ENCODE measurements around the gene ZNF8. TPM values are rescaled to one million over a fixed set of nuclear protein-coding genes. Genes with fewer than 3 reads are reported as not detected.

Gene ZNF8
- total RNA-seq, 1 experiment from 2014 or later = 8.4 TPM

DNA sequence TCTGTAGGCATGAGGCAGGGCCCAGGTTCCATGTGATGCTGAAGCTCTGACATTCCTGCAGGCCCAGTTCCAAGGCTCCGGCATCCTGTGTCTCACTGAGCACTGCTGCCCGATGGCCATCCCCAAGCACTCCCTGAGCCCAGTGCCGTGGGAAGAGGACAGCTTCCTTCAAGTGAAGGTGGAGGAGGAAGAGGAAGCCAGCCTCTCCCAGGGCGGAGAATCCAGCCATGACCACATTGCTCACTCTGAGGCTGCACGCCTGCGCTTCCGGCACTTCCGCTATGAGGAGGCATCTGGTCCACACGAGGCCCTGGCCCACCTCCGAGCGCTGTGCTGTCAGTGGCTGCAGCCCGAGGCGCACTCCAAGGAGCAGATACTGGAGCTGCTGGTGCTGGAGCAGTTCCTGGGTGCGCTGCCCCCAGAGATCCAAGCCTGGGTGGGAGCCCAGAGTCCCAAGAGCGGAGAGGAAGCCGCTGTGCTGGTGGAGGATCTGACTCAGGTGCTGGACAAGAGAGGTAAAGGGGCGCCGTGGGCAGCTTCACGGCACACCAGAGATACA is 56.0 kb downstream of the ZNF8 start:
- Histone ChIP-seq H3K27me3 (replicated peaks; ENCODE audit: control insufficient read depth, insufficient read depth, low read length) (no peaks in the 10 kb centered on the region), H3K4me3 (ENCODE audit: low read depth, low read length) (no peak overlapping the region), H3K9me3 (no peaks in the 10 kb centered on the region), H3K36me3 (ENCODE audit: control insufficient read depth, insufficient read depth, low read length) (no peaks in the 10 kb centered on the region; the same call in 1 of the 2 replicates), H3K4me1 (no peaks in the 10 kb centered on the region)
- BruUV-seq (replicated peaks) = no TSS peak
- no peak overlapping the region for H3K27ac Mint-ChIP-seq (ENCODE audit: unreplicated experiment)
- TF ChIP-seq, protein P1, sequence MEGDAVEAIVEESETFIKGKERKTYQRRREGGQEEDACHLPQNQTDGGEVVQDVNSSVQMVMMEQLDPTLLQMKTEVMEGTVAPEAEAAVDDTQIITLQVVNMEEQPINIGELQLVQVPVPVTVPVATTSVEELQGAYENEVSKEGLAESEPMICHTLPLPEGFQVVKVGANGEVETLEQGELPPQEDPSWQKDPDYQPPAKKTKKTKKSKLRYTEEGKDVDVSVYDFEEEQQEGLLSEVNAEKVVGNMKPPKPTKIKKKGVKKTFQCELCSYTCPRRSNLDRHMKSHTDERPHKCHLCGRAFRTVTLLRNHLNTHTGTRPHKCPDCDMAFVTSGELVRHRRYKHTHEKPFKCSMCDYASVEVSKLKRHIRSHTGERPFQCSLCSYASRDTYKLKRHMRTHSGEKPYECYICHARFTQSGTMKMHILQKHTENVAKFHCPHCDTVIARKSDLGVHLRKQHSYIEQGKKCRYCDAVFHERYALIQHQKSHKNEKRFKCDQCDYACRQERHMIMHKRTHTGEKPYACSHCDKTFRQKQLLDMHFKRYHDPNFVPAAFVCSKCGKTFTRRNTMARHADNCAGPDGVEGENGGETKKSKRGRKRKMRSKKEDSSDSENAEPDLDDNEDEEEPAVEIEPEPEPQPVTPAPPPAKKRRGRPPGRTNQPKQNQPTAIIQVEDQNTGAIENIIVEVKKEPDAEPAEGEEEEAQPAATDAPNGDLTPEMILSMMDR (IDR thresholded peaks at IDR 0.05; ENCODE audit: insufficient read depth in 1 of 2, low read depth in 1 of 2, low read length in 1 of 2, severe bottlenecking in 1 of 2, unreplicated experiment in 1 of 2) = no peak
- no peaks in the 10 kb centered on the region for H3K9me3 Mint-ChIP-seq (ENCODE audit: unreplicated experiment)
- no peaks in the 10 kb centered on the region for H3K4me1 Mint-ChIP-seq (ENCODE audit: low read depth, unreplicated experiment)
- CTCF ChIA-PET = no interaction called here
- DNase-seq = no peak
- H3K36me3 Mint-ChIP-seq (ENCODE audit: insufficient read depth, unreplicated experiment) = no peaks in the 10 kb centered on the region
- H3K4me3 Mint-ChIP-seq (ENCODE audit: unreplicated experiment) = no peak overlapping the region
- no peaks in the 10 kb centered on the region for H3K27me3 Mint-ChIP-seq (ENCODE audit: insufficient read depth, unreplicated experiment)
- intact Hi-C loops (cut with micrococcal nuclease; ENCODE audit: unreplicated experiment) = no loop called here
- POLR2A ChIA-PET = no interaction called here

DNA sequence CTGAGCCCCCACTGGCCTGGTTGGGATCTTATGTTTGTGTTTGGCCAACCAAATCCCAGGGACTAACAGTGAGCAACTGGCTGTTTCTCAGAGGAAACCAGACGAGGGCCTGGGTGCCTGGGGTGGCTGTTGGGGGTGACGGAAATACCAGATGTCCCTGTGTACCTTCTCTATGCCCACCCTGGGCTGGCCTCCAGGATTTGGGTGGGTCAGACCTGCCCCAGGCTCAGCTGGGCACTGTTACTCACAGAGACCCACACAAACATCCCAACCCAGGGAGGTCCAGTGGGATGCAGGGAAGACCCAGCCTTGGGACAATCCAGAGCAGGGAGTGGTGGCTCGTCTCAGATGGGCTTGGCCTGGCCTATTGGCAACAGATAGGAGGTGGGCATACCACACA is 56.9 kb downstream of the ZNF8 start:
- Mint-ChIP-seq H3K27me3 (ENCODE audit: insufficient read depth, unreplicated experiment) (no peaks in the 10 kb centered on the region), H3K4me1 (ENCODE audit: low read depth, unreplicated experiment) (no peaks in the 10 kb centered on the region), H3K4me3 (ENCODE audit: unreplicated experiment) (no peak overlapping the region), H3K9me3 (ENCODE audit: unreplicated experiment) (no peaks in the 10 kb centered on the region), H3K36me3 (ENCODE audit: insufficient read depth, unreplicated experiment) (no peaks in the 10 kb centered on the region), H3K27ac (ENCODE audit: unreplicated experiment) (no peak overlapping the region)
- intact Hi-C loops (cut with micrococcal nuclease; ENCODE audit: unreplicated experiment) = no loop called here
- H3K36me3 ChIP-seq (ENCODE audit: control insufficient read depth, insufficient read depth, low read length) = no peaks in the 10 kb centered on the region; the same call in 1 of the 2 replicates
- ChIA-PET CTCF (no interaction called here), POLR2A (no interaction called here)
- H3K27me3 ChIP-seq (replicated peaks; ENCODE audit: control insufficient read depth, insufficient read depth, low read length) = no peaks in the 10 kb centered on the region
- no peaks in the 10 kb centered on the region for H3K9me3 ChIP-seq
- DNase-seq = no peak
- H3K4me3 ChIP-seq (ENCODE audit: low read depth, low read length) = no peak overlapping the region
- BruUV-seq (replicated peaks) = no TSS peak
- H3K4me1 ChIP-seq = no peaks in the 10 kb centered on the region
- TF ChIP-seq, protein P1 (IDR thresholded peaks at IDR 0.05; ENCODE audit: insufficient read depth in 1 of 2, low read depth in 1 of 2, low read length in 1 of 2, severe bottlenecking in 1 of 2, unreplicated experiment in 1 of 2) = no peak

DNA sequence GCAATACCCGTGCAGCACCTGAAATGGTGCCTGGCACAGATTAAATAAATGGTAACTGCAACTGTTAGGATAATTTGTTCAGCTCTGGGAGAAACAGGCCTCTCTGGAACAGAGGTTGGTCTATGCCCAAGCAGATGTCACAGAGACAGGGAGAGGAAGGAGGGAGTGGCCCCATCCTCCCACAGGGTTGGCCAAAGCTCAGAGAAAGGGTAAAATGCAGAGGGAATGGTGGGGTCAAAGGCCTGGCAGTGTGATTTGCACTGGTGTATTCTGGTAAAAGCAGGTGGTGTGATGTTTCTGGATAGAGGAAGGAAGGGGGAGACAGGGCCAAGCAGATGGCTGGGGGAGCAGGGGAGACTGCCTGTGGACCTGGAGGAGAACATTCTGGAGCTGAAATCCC is 57.5 kb downstream of the ZNF8 start:
- ChIA-PET POLR2A (no interaction called here), CTCF (interaction anchor here (0.6 kb wide), 1 partner anchor 1422 kb away, joined by 3 read pairs; no protein-coding TSS in a partner anchor)
- no peaks in the 10 kb centered on the region for H3K36me3 Mint-ChIP-seq (ENCODE audit: insufficient read depth, unreplicated experiment)
- Histone ChIP-seq H3K27me3 (replicated peaks; ENCODE audit: control insufficient read depth, insufficient read depth, low read length) (no peaks in the 10 kb centered on the region), H3K4me1 (no peaks in the 10 kb centered on the region), H3K36me3 (ENCODE audit: control insufficient read depth, insufficient read depth, low read length) (no peaks in the 10 kb centered on the region; the same call in 1 of the 2 replicates), H3K9me3 (no peaks in the 10 kb centered on the region), H3K4me3 (ENCODE audit: low read depth, low read length) (no peak overlapping the region)
- BruUV-seq (replicated peaks) = no TSS peak
- TF ChIP-seq, protein P1 (IDR thresholded peaks at IDR 0.05; ENCODE audit: insufficient read depth in 1 of 2, low read depth in 1 of 2, low read length in 1 of 2, severe bottlenecking in 1 of 2, unreplicated experiment in 1 of 2) = no peak
- intact Hi-C loops (cut with micrococcal nuclease; ENCODE audit: unreplicated experiment) = no loop called here
- no peaks in the 10 kb centered on the region for H3K4me1 Mint-ChIP-seq (ENCODE audit: low read depth, unreplicated experiment)
- no peak for DNase-seq
- H3K9me3 Mint-ChIP-seq (ENCODE audit: unreplicated experiment) = no peaks in the 10 kb centered on the region
- H3K27me3 Mint-ChIP-seq (ENCODE audit: insufficient read depth, unreplicated experiment) = no peaks in the 10 kb centered on the region
- H3K4me3 Mint-ChIP-seq (ENCODE audit: unreplicated experiment) = no peak overlapping the region
- no peak overlapping the region for H3K27ac Mint-ChIP-seq (ENCODE audit: unreplicated experiment)
